DOHH2 (cell line): ENCODE data around the gene EMID1.

Experiments used
- H3F3A ChIP-seq: fragments of 200-600 bp; sonication (generic), shearing (Covaris generic); 2 replicates; pipeline ENCODE4 v1.6.0; 2016; ENCODE audit warnings: antibody characterized with exemption, mild to moderate bottlenecking; ENCODE audit not compliant: control insufficient read depth, insufficient read depth
- H3K27ac ChIP-seq: fragments of 200-600 bp; sonication (generic); 2 replicates; pipeline ENCODE4 v1.5.1; 2014; ENCODE audit warnings: low read depth, mild to moderate bottlenecking, low read length, moderate library complexity
- H3K27me3 ChIP-seq: fragments of 200-600 bp; sonication (generic); 2 replicates; pipeline ENCODE4 v1.6.1; 2014; ENCODE audit warnings: mild to moderate bottlenecking, low read length, mixed read lengths; ENCODE audit not compliant: control insufficient read depth
- H3K36me3 ChIP-seq: fragments of 200-600 bp; sonication (generic); 2 replicates; pipeline ENCODE4 v1.6.1; 2014; ENCODE audit warnings: mild to moderate bottlenecking, low read length, moderate library complexity, mixed read lengths; ENCODE audit not compliant: control insufficient read depth
- H3K4me1 ChIP-seq: fragments of 200-600 bp; sonication (generic); 2 replicates; pipeline ENCODE4 v1.6.1; 2014; ENCODE audit warnings: mild to moderate bottlenecking, low read length, mixed read lengths; ENCODE audit not compliant: control insufficient read depth
- H3K4me2 ChIP-seq: fragments of 200-600 bp; sonication (generic); 2 replicates; pipeline ENCODE4 v1.6.0; 2014; ENCODE audit warnings: mild to moderate bottlenecking, low read length, moderate library complexity
- H3K4me3 ChIP-seq: fragments of 200-600 bp; sonication (generic); 2 replicates; pipeline ENCODE4 v1.5.1; 2014; ENCODE audit warnings: mild to moderate bottlenecking, low read length, mixed read lengths
- H3K79me2 ChIP-seq: fragments of 200-600 bp; sonication (generic); 2 replicates; pipeline ENCODE4 v1.6.1; 2014; ENCODE audit warnings: mild to moderate bottlenecking, low read length, mixed read lengths; ENCODE audit not compliant: control insufficient read depth
- H3K9me2 ChIP-seq: fragments of 200-600 bp; sonication (generic); replicated peaks from 2 replicates; pipeline ENCODE4 v1.6.1; 2014; ENCODE audit warnings: mild to moderate bottlenecking, low read length, mixed read lengths; ENCODE audit not compliant: control insufficient read depth
- H3K9me3 ChIP-seq: fragments of 200-600 bp; sonication (generic); 2 replicates; pipeline ENCODE4 v1.6.1; 2014; ENCODE audit warnings: antibody characterized with exemption, low read length, mixed read lengths; ENCODE audit not compliant: control insufficient read depth, insufficient read depth
- H4K20me1 ChIP-seq: fragments of 200-600 bp; sonication (generic); 2 replicates; pipeline ENCODE4 v1.6.0; 2014; ENCODE audit warnings: low read depth, mild to moderate bottlenecking, antibody characterized with exemption, low read length, moderate library complexity; ENCODE audit not compliant: control insufficient read depth, insufficient read depth
- EZH2phosphoT487 ChIP-seq: fragments of 200-600 bp; sonication (generic); IDR thresholded peaks from 2 replicates; pipeline ENCODE4 v1.6.1; 2017; ENCODE audit warnings: borderline replicate concordance, mild to moderate bottlenecking, antibody characterized with exemption, low read length, moderate library complexity, mixed read lengths
- TF ChIP-seq, protein P1 (sequence below): fragments of 200-600 bp; sonication (generic); IDR thresholded peaks from one replicate; pipeline ENCODE4 v1.5.1; 2014; ENCODE audit warnings: antibody characterized with exemption, mild to moderate bottlenecking, low read depth, low read length; ENCODE audit not compliant: poor library complexity, severe bottlenecking

The EMID1 gene

DNA sequence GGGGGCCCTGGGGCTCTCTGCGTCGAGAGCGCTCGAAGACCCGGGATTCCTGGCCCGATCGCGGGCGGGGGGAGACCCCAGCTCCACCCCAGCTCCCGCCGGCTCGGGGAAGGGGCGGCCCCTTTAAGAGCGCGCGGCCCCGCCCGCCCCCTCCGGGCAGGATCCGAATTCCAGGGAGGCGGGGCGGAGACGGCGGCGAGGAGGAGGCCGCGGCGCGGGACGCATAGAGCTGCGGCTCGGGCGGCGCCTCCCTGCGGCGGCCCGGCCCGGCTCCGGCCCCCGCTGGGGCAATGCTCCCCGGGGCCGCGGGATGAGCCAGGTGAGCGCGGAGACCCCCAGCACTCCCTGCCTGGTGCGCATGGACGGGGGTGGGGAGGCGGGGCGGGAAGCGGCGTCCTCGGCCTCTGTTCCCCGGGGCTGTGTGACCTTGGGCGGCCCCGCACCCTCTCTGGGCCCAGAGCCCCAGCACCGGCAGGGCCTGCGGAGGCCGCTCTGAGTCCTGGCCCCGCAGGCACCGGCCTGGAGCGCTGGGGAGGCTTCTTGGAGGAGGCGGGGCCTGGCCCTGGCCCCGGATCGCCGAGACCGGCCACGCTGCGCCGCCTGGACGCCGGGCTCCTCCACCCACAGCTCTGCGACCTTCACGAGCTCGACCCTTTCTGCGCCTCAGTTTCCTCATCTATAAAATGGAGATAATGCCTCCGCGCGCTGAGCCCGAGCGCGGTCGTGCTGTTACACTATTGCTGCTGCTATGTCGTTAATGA, 101.3 kb downstream of the EMID1 start:
- Histone ChIP-seq H3K27ac (no peak overlapping the region), H3K4me3 (peak overlapping the region; percentile 78), H3F3A (no peaks in the 10 kb centered on the region), H3K79me2 (no peaks in the 10 kb centered on the region), H4K20me1 (peaks cover 3% of the 10 kb centered on the region; the same call in 1 of the 2 replicates), H3K9me2 (no peaks in the 10 kb centered on the region), H3K27me3 (peaks cover 10% of the 10 kb centered on the region), H3K4me2 (peak overlapping the region; percentile 96), H3K4me1 (peaks cover 31% of the 10 kb centered on the region), H3K9me3 (no peaks in the 10 kb centered on the region), H3K36me3 (no peaks in the 10 kb centered on the region)
- TF ChIP-seq, protein P1, sequence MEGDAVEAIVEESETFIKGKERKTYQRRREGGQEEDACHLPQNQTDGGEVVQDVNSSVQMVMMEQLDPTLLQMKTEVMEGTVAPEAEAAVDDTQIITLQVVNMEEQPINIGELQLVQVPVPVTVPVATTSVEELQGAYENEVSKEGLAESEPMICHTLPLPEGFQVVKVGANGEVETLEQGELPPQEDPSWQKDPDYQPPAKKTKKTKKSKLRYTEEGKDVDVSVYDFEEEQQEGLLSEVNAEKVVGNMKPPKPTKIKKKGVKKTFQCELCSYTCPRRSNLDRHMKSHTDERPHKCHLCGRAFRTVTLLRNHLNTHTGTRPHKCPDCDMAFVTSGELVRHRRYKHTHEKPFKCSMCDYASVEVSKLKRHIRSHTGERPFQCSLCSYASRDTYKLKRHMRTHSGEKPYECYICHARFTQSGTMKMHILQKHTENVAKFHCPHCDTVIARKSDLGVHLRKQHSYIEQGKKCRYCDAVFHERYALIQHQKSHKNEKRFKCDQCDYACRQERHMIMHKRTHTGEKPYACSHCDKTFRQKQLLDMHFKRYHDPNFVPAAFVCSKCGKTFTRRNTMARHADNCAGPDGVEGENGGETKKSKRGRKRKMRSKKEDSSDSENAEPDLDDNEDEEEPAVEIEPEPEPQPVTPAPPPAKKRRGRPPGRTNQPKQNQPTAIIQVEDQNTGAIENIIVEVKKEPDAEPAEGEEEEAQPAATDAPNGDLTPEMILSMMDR = no peak
- no peak for TF ChIP-seq EZH2phosphoT487

DNA sequence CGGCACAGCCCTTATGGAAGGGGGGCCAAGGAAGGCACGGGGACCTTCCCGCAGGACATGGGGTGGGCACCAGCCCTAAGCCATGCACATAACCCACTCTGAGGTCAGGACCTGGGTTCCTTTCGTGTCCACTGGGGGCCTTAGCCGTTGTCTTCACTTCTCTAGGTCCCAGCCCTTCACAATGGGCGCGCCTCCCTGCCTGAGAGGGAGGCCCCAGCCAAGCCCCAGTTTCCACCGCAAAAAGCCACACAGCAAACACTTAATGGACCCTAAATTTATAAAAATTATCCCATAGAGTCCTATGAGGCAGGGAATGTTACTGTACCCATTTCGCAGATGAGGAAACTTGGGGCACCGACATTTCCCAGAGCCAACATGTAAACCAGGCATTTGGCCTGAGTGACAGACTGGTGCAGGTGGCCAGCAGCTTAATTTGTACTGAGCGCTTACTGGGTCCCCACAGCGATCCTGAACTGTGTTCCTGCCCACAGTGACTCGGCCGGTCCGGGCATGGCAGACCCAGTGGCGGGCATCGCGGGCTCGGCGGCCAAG, 102.0 kb downstream of the EMID1 start:
- H3F3A ChIP-seq = no peaks in the 10 kb centered on the region
- no peak for TF ChIP-seq EZH2phosphoT487
- TF ChIP-seq, protein P1 = no peak
- no peaks in the 10 kb centered on the region for H3K9me2 ChIP-seq
- H3K27ac ChIP-seq = no peak overlapping the region
- H4K20me1 ChIP-seq = peaks cover 3% of the 10 kb centered on the region; the same call in 1 of the 2 replicates
- no peaks in the 10 kb centered on the region for H3K36me3 ChIP-seq
- no peaks in the 10 kb centered on the region for H3K9me3 ChIP-seq
- H3K79me2 ChIP-seq = no peaks in the 10 kb centered on the region
- H3K4me3 ChIP-seq = no peak overlapping the region
- H3K27me3 ChIP-seq = peaks cover 10% of the 10 kb centered on the region
- H3K4me1 ChIP-seq = peaks cover 31% of the 10 kb centered on the region
- no peak overlapping the region for H3K4me2 ChIP-seq

DNA sequence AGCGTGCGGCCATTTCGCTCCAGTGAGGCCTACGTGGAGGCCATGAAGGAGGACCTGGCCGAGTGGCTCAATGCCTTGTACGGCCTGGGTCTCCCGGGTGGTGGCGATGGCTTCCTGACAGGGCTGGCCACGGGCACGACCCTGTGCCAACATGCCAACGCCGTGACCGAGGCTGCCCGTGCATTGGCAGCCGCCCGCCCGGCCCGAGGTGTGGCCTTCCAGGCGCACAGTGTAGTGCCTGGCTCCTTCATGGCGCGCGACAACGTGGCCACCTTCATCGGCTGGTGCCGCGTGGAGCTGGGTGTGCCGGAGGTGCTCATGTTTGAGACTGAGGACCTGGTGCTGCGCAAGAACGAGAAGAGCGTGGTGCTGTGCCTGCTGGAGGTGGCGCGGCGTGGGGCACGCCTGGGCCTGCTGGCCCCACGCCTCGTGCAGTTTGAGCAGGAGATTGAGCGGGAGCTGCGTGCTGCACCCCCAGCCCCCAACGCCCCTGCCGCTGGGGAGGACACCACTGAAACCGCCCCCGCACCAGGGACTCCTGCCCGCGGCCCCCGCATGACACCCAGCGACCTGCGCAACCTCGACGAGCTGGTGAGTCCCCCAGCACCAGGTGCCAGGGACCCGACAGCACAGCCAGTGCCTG, 102.6 kb downstream of the EMID1 start:
- Histone ChIP-seq H3K4me2 (no peak overlapping the region), H3K9me2 (no peaks in the 10 kb centered on the region), H3K27me3 (peaks cover 10% of the 10 kb centered on the region), H4K20me1 (peaks cover 3% of the 10 kb centered on the region; the same call in 1 of the 2 replicates), H3K4me1 (peaks cover 27% of the 10 kb centered on the region), H3K4me3 (no peak overlapping the region), H3K36me3 (no peaks in the 10 kb centered on the region), H3K9me3 (no peaks in the 10 kb centered on the region), H3F3A (no peaks in the 10 kb centered on the region), H3K27ac (no peak overlapping the region), H3K79me2 (no peaks in the 10 kb centered on the region)
- TF ChIP-seq, protein P1 = no peak
- no peak for TF ChIP-seq EZH2phosphoT487
